ENCODE data around the gene EZR.

The EZR gene

GRCh38 chr6:158819213-158819976 is at the start of gene EZR:
Gene EZR (minus strand): TSS chr6:158819368. CDS start chr6:158818093, 1,275 bp downstream.
- peak; percentile 86 for DNase-seq

GRCh38 chr6:158868122-158868480 is 48.9 kb upstream of the EZR start:
- DNase-seq: no peak

GRCh38 chr6:158867381-158868121 is 48.4 kb upstream of the EZR start:
- no peak for DNase-seq

- no peak for DNase-seq
Measured at GRCh38 chr6:158865769-158866168, 46.6 kb upstream of the EZR start.

GRCh38 chr6:158863646-158864045 is 44.5 kb upstream of the EZR start:
- DNase-seq: no peak

- DNase-seq: no peak
Measured at GRCh38 chr6:158861686-158862381, 42.7 kb upstream of the EZR start.

- no peak for DNase-seq
Measured at GRCh38 chr6:158860279-158860865, 41.2 kb upstream of the EZR start.

GRCh38 chr6:158856261-158856660 is 37.1 kb upstream of the EZR start:
- DNase-seq: no peak

GRCh38 chr6:158854214-158855101 is 35.3 kb upstream of the EZR start:
- peak; percentile 17 for DNase-seq

- DNase-seq: no peak
Measured at GRCh38 chr6:158853880-158854213, 34.7 kb upstream of the EZR start.

- peak; percentile 86 for DNase-seq
Measured at GRCh38 chr6:158853072-158853879, 34.1 kb upstream of the EZR start.

GRCh38 chr6:158852312-158853071 is 33.3 kb upstream of the EZR start:
- no peak for DNase-seq

GRCh38 chr6:158850807-158851115 is 31.6 kb upstream of the EZR start:
- DNase-seq: no peak

GRCh38 chr6:158849899-158850806 is 31.0 kb upstream of the EZR start:
- peak; percentile 53 for DNase-seq

GRCh38 chr6:158848490-158848895 is 29.3 kb upstream of the EZR start:
- DNase-seq: no peak

- no peak for DNase-seq
Measured at GRCh38 chr6:158847786-158848185, 28.6 kb upstream of the EZR start.

GRCh38 chr6:158847012-158847529 is 27.9 kb upstream of the EZR start:
- no peak for DNase-seq

GRCh38 chr6:158843751-158844683 is 24.8 kb upstream of the EZR start:
- no peak for DNase-seq
